Body of pancreas (tissue), 4 donors: ENCODE data around the gene IREB2. TPM values are rescaled to one million over a fixed set of nuclear protein-coding genes. Genes with fewer than 3 reads are reported as not detected.

Experiments
- ATAC-seq: fragments of 150-250 bp; one replicate; pipeline ENCODE4 v1.9.1; 2016
- DNase-seq, 4 donors: peaks; one replicate each; pipeline ENCODE4 v3.0.0-alpha.2; 2019
- H3K27ac ChIP-seq, 4 donors: fragments of 200-600 bp; sonication (generic); 1 replicate in 3 of 4; 2 replicates in 1 of 4; pipeline versions ENCODE4 v1.5.1 to v1.6.1; 2016 to 2019; ENCODE audit warnings: mild to moderate bottlenecking in 1 of 4, mixed read lengths in 1 of 4, moderate library complexity in 1 of 4
- H3K27me3 ChIP-seq, 2 donors: fragments of 200-600 bp; sonication (generic); one replicate each; pipeline ENCODE4 v1.6.0; 2016; ENCODE audit warnings: mild to moderate bottlenecking in 1 of 2
- H3K36me3 ChIP-seq, 2 donors: fragments of 200-600 bp; sonication (generic); replicated peaks in 1 of 2; 2 replicates each; pipeline ENCODE4 v1.5.1; 2016; ENCODE audit warnings: low read depth in 2 of 2; ENCODE audit not compliant: insufficient read depth in 1 of 2
- H3K4me1 ChIP-seq: fragments of 200-600 bp; sonication (generic); one replicate; pipeline ENCODE4 v1.6.0; 2016
- H3K4me3 ChIP-seq, 2 donors: fragments of 200-600 bp; sonication (generic); 1 replicate in 1 of 2; 2 replicates in 1 of 2; pipeline ENCODE4 v1.5.1; 2016 to 2019
- H3K9me3 ChIP-seq, 3 donors: fragments of 200-600 bp; sonication (generic); 1 replicate in 2 of 3; 2 replicates in 1 of 3; pipeline ENCODE4 v1.5.1; 2016
- CTCF ChIP-seq, 7 experiments: fragments of 450-650 bp in 4 of 7; fragments of 200-600 bp in 3 of 7; sonication (generic) in 3 of 7; IDR thresholded peaks; one replicate each; pipeline ENCODE4 v1.5.1; 2016 to 2019; ENCODE audit warnings: antibody characterized with exemption in 7 of 7
- POLR2A ChIP-seq, 3 donors: fragments of 450-650 bp; IDR thresholded peaks; one replicate each; pipeline ENCODE4 v1.6.1; 2016; ENCODE audit warnings: antibody characterized with exemption in 3 of 3, mild to moderate bottlenecking in 2 of 3
- WGBS, 2 donors: methylation state at CpG; one replicate each; pipeline ENCODE4 v1.1.5; 2017; 5-methylcytosine and 5-hydroxymethylcytosine counted together
- intact Hi-C: fragments of 100-400 bp; cut with DNase I; formaldehyde crosslinking; loops from one replicate; pipeline ENCODE4 v1.15.1; 2023
- total RNA-seq, 2 donors: library from RNA; depleted of rRNA; stranded (reverse); fragments of >200 nt; gene quantifications; one replicate each; pipeline ENCODE4 v1.1.0, GENCODE V29; 2016

Gene IREB2
- total RNA-seq, 2 donors from 2014 or later: 16.2 to 31.9 TPM

GRCh38 chr15:78390242-78390641 lies 47.8 kb upstream of the IREB2 start:
- DNase-seq (no peak), ATAC-seq (no peak)
- Histone ChIP-seq H3K27me3 (no peaks in the 10 kb centered on the region), H3K4me1 (no peaks in the 10 kb centered on the region), H3K27ac (no peak overlapping the region), H3K4me3 (no peak overlapping the region), H3K9me3 (no peaks in the 10 kb centered on the region), H3K36me3 (no peaks in the 10 kb centered on the region)
- intact Hi-C loops: no loop called here
- TF ChIP-seq CTCF (IDR thresholded peaks at IDR 0.05) (no peak), POLR2A (IDR thresholded peaks at IDR 0.05) (no peak)
- 63 to 84% methylated on average over 1 of the region's 1 CpG for WGBS, 2 donors

GRCh38 chr15:78390826-78391225 lies 47.2 kb upstream of the IREB2 start:
- Histone ChIP-seq H3K9me3 (no peaks in the 10 kb centered on the region), H3K27ac (no peak overlapping the region), H3K4me3 (no peak overlapping the region), H3K4me1 (no peaks in the 10 kb centered on the region), H3K36me3 (no peaks in the 10 kb centered on the region), H3K27me3 (no peaks in the 10 kb centered on the region)
- TF ChIP-seq CTCF (IDR thresholded peaks at IDR 0.05) (no peak), POLR2A (IDR thresholded peaks at IDR 0.05) (no peak)
- 69 to 80% methylated on average over 3 of the region's 3 CpGs for WGBS, 2 donors
- DNase-seq (no peak), ATAC-seq (no peak)
- intact Hi-C loops: no loop called here

- H3K27ac ChIP-seq: no peak overlapping the region
- peaks cover 2% of the 10 kb centered on the region for H3K4me1 ChIP-seq
- ATAC-seq: no peak
- 90 to 100% methylated on average over 2 to 3 of the region's 3 CpGs for WGBS, 2 donors
- H3K27me3 ChIP-seq: no peaks in the 10 kb centered on the region
- DNase-seq: no peak
- no peaks in the 10 kb centered on the region for H3K36me3 ChIP-seq
- TF ChIP-seq POLR2A (IDR thresholded peaks at IDR 0.05) (no peak), CTCF (IDR thresholded peaks at IDR 0.05) (no peak)
- H3K9me3 ChIP-seq: no peaks in the 10 kb centered on the region
- intact Hi-C loops: no loop called here
- no peak overlapping the region for H3K4me3 ChIP-seq
Observed at GRCh38 chr15:78391781-78392180, 46.2 kb upstream of the IREB2 start.

GRCh38 chr15:78392430-78392829 lies 45.6 kb upstream of the IREB2 start:
- no peaks in the 10 kb centered on the region for H3K9me3 ChIP-seq
- no peak for TF ChIP-seq POLR2A (IDR thresholded peaks at IDR 0.05)
- 55 to 59% methylated on average over 4 of the region's 4 CpGs for WGBS, 2 donors
- H3K36me3 ChIP-seq: no peaks in the 10 kb centered on the region
- ATAC-seq: no peak
- DNase-seq: peak in 2 of 4 donors; percentile 17 to 30
- H3K4me3 ChIP-seq: no peak overlapping the region
- H3K4me1 ChIP-seq: peaks cover 7% of the 10 kb centered on the region
- H3K27me3 ChIP-seq: no peaks in the 10 kb centered on the region
- intact Hi-C loops: no loop called here
- no peak overlapping the region for H3K27ac ChIP-seq

- ATAC-seq (no peak), DNase-seq (no peak)
- Histone ChIP-seq H3K36me3 (no peaks in the 10 kb centered on the region), H3K4me3 (no peak overlapping the region), H3K27ac (no peak overlapping the region), H3K9me3 (no peaks in the 10 kb centered on the region), H3K4me1 (peaks cover 7% of the 10 kb centered on the region), H3K27me3 (no peaks in the 10 kb centered on the region)
- TF ChIP-seq POLR2A (IDR thresholded peaks at IDR 0.05) (no peak), CTCF (IDR thresholded peaks at IDR 0.05) (no peak)
- 71 to 82% methylated on average over 1 of the region's 1 CpG for WGBS, 2 donors
- intact Hi-C loops: no loop called here
Observed at GRCh38 chr15:78393137-78393536, 44.9 kb upstream of the IREB2 start.
